GM12864 (cell line): ENCODE data around the gene AGPAT4.
"Not testable (repeated sequence)": the region's sequence is repeated elsewhere in the genome, so short reads cannot be mapped to it uniquely, and the experiment has no call there.

Experiments used
- DNase-seq: peaks from one replicate; pipeline ENCODE4 v3.0.0-alpha.2; 2011; ENCODE audit warnings: low read depth
- H3K4me3 ChIP-seq: 2 replicates; pipeline ENCODE4 v1.5.1; 2011; ENCODE audit warnings: mild to moderate bottlenecking, low read depth, low read length, control low read depth
- TF ChIP-seq, protein P1 (sequence below): IDR thresholded peaks from 2 replicates; pipeline ENCODE4 v1.5.1; 2011; ENCODE audit warnings: low read depth, mild to moderate bottlenecking, moderate library complexity, low read length, control low read depth, inconsistent platforms; ENCODE audit errors: missing control alignments

AGPAT4 gene, protein sequence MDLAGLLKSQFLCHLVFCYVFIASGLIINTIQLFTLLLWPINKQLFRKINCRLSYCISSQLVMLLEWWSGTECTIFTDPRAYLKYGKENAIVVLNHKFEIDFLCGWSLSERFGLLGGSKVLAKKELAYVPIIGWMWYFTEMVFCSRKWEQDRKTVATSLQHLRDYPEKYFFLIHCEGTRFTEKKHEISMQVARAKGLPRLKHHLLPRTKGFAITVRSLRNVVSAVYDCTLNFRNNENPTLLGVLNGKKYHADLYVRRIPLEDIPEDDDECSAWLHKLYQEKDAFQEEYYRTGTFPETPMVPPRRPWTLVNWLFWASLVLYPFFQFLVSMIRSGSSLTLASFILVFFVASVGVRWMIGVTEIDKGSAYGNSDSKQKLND

DNA sequence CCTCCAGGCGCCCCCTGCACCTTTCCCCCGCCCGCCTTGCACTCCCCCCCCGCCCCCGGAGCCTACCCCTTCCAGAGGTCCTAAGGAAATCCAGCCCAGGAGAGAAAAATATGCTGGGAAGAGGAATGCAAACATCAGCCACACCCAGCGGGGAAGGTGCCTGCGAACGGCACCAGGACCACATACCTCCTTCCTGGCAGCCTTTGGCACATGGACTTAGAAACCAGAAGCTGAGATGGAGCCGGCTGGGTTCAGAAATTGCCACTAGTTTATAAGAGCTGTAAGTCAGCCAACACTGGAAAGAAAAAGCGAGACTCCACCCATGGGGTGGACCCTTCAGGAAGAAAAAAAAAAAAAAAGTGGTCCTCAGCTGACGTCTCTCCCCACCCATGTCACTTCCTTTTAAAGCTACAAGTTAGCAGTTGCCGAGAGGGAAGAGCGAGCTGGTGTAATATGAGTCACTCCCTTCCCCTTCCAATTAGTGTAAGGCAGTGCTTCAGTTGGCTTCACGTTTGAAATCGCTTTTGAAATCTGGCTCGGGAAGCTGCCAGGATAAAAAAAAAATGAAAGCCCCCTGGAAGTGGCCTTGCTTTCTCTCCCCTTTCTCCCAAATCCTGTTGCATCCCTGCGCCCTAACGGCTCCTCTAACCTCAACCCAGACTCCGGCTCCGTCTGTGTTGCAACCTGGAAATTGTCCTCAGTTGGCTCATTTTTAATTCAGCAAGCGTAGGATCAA, at the start of gene AGPAT4:
Gene AGPAT4 (minus strand): TSS at position 310 of the 736 bp plus-strand sequence. CDS start 41,848 bp downstream, outside the sequence.
- peak within 1 kb of the TSS; percentile 84 for H3K4me3 ChIP-seq
- DNase-seq: peak; percentile 84
- TF ChIP-seq, protein P1, sequence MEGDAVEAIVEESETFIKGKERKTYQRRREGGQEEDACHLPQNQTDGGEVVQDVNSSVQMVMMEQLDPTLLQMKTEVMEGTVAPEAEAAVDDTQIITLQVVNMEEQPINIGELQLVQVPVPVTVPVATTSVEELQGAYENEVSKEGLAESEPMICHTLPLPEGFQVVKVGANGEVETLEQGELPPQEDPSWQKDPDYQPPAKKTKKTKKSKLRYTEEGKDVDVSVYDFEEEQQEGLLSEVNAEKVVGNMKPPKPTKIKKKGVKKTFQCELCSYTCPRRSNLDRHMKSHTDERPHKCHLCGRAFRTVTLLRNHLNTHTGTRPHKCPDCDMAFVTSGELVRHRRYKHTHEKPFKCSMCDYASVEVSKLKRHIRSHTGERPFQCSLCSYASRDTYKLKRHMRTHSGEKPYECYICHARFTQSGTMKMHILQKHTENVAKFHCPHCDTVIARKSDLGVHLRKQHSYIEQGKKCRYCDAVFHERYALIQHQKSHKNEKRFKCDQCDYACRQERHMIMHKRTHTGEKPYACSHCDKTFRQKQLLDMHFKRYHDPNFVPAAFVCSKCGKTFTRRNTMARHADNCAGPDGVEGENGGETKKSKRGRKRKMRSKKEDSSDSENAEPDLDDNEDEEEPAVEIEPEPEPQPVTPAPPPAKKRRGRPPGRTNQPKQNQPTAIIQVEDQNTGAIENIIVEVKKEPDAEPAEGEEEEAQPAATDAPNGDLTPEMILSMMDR: no peak

DNA sequence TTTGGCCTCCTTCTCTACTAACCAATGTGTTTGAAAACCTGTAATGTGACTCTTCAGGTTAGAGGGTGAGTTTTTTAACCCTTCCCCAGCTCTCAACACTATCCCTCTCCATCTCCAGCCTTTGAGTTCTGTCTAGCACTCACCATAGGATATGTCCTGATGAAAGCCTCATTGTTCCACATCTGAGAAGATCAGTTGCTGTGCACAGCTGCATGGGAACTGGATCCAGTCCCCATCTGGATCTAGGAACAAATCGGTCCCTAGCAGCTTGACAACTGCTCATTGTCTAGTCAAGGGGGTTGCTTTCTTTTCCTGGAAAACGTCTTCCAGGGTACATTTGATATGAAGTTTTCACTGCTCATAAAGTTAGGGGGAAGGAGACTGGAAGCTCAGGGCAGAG, 45.4 kb upstream of the AGPAT4 start:
- TF ChIP-seq, protein P1: no peak

DNA sequence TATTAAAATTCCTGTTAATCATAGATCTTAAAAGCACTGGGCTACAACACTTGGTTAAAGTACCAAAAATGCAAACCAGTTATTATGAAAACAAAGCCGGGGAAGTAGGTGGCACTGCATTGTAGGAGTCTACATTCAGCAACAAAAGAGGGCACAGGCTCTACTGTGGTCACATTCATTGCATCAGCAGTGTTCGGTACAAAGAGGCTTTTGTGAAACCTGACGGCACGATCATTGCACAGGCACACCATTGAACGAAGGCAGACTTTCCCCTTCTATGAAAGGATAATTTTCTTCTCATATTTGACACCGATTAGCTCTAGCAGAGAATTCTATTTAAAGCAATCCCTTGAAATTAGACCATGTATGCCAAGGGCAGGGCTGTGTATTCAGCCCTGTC, 44.6 kb upstream of the AGPAT4 start:
- no peak overlapping the region for H3K4me3 ChIP-seq
- no peak for DNase-seq
- TF ChIP-seq, protein P1: no peak

More for the DNA sequence above, 45.4 kb upstream of the AGPAT4 start:
- no peak for DNase-seq
- H3K4me3 ChIP-seq: no peak overlapping the region

DNA sequence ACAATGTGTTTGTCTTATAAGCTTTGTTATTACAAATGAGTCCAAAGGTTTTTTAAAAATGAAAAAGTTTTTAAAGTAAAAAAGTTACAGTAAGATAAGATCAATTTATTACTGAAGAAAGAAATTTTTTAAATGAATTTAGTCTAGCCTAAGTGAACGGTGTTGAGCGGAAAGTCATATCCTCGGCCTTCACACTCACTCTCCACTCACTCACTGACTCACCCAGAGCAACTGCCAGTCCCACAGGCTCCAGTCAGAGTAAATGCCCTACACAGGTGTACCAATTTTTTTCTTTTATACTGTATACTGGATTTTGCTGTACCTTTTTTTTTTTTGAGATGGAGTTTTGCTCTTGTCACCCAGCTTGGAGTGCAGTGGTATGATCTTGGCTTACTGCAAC, 42.7 kb upstream of the AGPAT4 start:
- H3K4me3 ChIP-seq: no peak overlapping the region
- TF ChIP-seq, protein P1: no peak
- no peak for DNase-seq

DNA sequence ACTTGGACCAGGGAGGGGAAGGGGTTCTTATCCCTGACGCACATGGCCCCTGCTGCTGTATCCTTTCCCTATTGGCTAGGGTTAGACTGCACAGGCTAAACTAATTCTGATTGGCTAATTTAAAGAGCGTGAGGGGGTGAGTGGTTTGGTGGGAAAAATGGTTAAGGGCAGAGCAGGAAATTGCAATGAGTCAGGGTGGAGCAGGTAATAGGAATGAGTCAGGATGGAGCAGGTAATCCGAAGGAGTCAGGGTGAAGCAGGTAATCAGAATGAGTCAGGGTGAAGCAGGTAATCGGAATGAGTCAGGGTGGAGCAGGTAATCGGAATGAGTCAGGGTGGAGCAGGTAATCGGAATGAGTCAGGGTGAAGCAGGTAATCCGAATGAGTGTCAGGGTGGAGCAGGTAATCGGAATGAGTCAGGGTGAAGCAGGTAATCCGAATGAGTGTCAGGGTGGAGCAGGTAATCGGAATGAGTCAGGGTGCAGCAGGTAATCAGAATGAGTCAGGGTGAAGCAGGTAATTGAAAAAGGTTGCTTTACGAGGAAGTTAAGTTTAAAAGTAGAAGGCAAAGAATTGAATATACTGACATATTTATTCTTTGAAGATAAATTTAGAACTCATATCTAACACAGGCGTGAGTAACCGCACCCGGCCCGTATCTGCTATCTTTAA, 41.5 kb upstream of the AGPAT4 start:
- DNase-seq, H3K4me3 ChIP-seq: not testable (repeated sequence)

DNA sequence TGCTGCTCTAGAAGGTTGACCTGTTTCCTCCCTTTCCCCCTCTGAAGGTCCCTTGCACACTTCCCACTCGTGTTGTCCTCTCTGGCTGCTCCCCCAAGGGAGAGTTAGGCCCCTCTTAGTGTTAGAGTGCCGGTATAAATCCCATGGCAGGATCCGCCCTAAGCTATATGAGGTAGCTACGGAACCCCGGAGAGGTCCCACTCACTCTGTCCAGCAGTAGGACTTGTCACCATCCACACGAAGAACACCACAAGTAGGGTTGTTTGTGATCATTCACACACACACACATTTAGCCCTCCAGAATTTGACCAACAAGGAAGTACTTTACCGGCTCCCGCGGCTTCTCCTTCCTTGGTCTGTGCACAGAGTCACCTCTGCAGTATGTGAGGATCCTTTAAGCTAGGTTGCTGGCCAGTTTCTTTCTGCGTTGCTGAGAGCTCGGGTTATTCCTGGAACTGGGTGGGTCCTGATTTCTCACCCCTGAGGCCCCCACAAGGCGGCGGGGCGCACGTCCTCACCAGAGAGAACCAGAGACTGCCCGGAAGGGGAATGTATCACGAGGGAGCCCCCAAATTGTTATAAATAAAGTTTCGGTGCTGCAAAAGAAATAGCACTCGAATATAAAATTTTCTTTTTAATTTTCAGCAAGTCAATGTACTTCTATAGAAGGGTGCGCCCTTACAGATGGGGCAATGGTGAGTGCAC, 40.8 kb upstream of the AGPAT4 start:
- not testable (repeated sequence) for H3K4me3 ChIP-seq, DNase-seq

DNA sequence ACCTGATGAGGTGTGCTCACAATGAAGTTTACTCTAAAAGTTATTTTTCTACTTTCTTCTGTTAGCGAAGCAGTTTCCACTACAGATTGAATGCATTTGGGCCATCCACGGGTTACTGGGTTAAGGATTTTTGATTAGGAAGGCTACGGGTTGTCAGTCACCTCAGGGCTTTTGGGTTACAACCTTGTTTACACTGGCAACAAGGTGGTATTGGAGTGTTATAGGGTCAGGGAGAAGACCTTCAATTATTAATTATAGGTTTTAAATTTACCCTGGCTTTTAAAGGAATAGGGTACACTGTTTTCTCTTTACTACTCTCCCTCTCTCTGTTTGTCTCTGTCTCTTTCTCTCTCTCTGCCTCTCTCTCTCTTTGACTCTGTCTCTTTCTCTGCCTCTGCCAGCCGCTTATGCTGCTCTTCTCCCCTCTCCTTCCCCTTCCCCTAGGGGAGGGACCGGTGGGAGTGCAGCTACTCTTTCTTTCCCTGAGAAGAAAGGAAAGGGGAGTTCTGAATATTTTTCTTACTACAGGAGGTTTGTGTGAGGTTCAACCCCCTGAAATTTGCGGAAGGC, 40.2 kb upstream of the AGPAT4 start:
- no peak overlapping the region for H3K4me3 ChIP-seq
- TF ChIP-seq, protein P1: no peak
- DNase-seq: no peak

DNA sequence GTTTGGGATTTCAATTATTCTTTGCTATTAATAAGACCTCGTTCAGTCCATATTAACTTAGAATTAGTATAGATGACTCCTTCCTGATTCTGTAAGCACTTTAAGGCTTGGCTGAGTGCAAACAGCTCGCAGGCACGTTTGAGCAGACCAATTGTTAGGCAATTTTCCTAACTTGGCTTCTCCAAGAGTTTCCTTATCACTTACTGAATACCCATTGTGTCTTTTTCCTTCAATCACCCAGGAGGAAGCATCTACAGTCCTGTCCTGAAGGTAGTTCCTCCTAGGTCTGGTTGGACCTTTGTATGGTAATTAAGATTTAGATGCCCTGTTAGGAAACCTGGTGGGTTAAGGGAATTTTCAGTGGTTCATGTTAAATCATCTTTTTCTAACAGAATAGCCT, 39.6 kb upstream of the AGPAT4 start:
- H3K4me3 ChIP-seq, DNase-seq: not testable (repeated sequence)

DNA sequence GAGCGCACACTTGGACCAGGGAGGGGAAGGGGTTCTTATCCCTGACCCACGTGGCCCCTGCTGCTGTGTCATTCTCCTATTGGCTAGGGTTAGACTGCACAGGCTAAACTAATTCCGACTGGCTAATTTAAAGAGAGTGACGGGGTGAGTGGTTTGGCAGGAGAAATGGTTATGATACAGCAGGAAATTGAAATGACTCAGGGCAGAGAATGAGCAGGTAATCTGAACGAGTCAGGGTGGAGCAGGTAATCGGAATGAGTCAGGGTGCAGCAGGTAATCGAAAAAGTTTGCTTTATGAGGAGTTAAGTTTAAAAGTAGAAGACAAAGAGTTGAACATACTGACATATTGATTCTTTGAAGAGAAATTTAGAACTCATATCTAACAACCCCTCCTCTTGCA, 35.9 kb upstream of the AGPAT4 start:
- not testable (repeated sequence) for DNase-seq, H3K4me3 ChIP-seq
